Transverse colon (tissue), 4 donors: ENCODE measurements around the gene MICB. TPM values are rescaled to one million over a fixed set of nuclear protein-coding genes. Genes with fewer than 3 reads are reported as not detected.
A peak's percentile ranks its signal among the peaks of the same experiment; 100 is the strongest.

Source experiments
- DNase-seq: peaks from one replicate; pipeline ENCODE4 v3.0.0-alpha.2; 2019
- H3K27ac ChIP-seq, 4 donors: fragments of 200-600 bp; sonication (generic); 2 replicates each; pipeline ENCODE4 v1.5.1; 2016 to 2018; ENCODE audit warnings: inconsistent platforms in 4 of 4
- H3K27me3 ChIP-seq: fragments of 200-600 bp; sonication (generic); 2 replicates; pipeline ENCODE4 v1.5.1; 2017; ENCODE audit warnings: inconsistent platforms
- H3K36me3 ChIP-seq, 4 donors: fragments of 200-600 bp; sonication (generic); 2 replicates each; pipeline ENCODE4 v1.5.1; 2017 to 2019; ENCODE audit warnings: inconsistent platforms in 4 of 4
- H3K4me1 ChIP-seq, 4 donors: fragments of 200-600 bp; sonication (generic); 2 replicates each; pipeline ENCODE4 v1.5.1; 2017 to 2020; ENCODE audit warnings: inconsistent platforms in 4 of 4
- H3K4me3 ChIP-seq, 4 donors: fragments of 200-600 bp; sonication (generic); 1 replicate in 1 of 4; 2 replicates in 3 of 4; pipeline versions ENCODE4 v1.5.1 to v1.6.1; 2017 to 2019; ENCODE audit warnings: inconsistent platforms in 4 of 4
- H3K9me3 ChIP-seq, 2 donors: fragments of 200-600 bp; sonication (generic); 2 replicates each; pipeline ENCODE4 v1.5.1; 2017 to 2019; ENCODE audit warnings: inconsistent platforms in 2 of 2
- CTCF ChIP-seq, 5 experiments: fragments of 200-600 bp in 3 of 5; fragments of 450-650 bp in 2 of 5; sonication (generic) in 3 of 5; IDR thresholded peaks; 1 replicate in 2 of 5; 2 replicates in 3 of 5; pipeline ENCODE4 v1.5.1; 2016 to 2017; ENCODE audit warnings: antibody characterized with exemption in 5 of 5, inconsistent platforms in 3 of 5, mild to moderate bottlenecking in 2 of 5, moderate library complexity in 1 of 5
- EP300 ChIP-seq: sonication (generic); formaldehyde crosslinking; IDR thresholded peaks from one replicate; pipeline ENCODE4 v1.6.1; 2017; ENCODE audit warnings: antibody characterized with exemption, low read depth
- POLR2A ChIP-seq: fragments of 450-650 bp; IDR thresholded peaks from one replicate; pipeline ENCODE4 v1.6.1; 2016; ENCODE audit warnings: antibody characterized with exemption, mild to moderate bottlenecking, moderate library complexity
- POLR2AphosphoS5 ChIP-seq, 3 donors: sonication (generic); formaldehyde crosslinking; IDR thresholded peaks; one replicate each; pipeline ENCODE4 v1.6.1; 2016; ENCODE audit warnings: antibody characterized with exemption in 3 of 3
- WGBS, 2 donors: methylation state at CpG; one replicate each; pipeline ENCODE4 v1.1.5; 2018; ENCODE audit warnings: low coverage in 1 of 2; 5-methylcytosine and 5-hydroxymethylcytosine counted together
- in situ Hi-C, 4 donors: fragments of 200-750 bp; cut with MboI; loops; one replicate each; pipeline versions ENCODE4 v1.15.0 to v1.15.1; 2017; ENCODE audit warnings: low sequenced_read_pairs in 3 of 4, low pct_ligation_motif_present in 1 of 4, low pct_unique_long_range_greater_than_20kb in 1 of 4
- intact Hi-C: fragments of 100-400 bp; cut with DNase I; formaldehyde crosslinking; loops from one replicate; pipeline ENCODE4 v1.15.1; 2023; ENCODE audit warnings: low total_unique reads
- total RNA-seq, 4 donors: library from RNA; depleted of rRNA; stranded (reverse); fragments of >200 nt; gene quantifications; one replicate each; pipeline ENCODE4 v1.1.0, GENCODE V29; 2016

MICB gene
- total RNA-seq, 4 donors from 2014 or later, result 1.4 to 9.7 (median 4.0) TPM

- in situ Hi-C loops, result loop anchor here in 2 of 4 donors (10.0 kb wide), 2 partner anchors 46 to 54 kb away; partner anchors contain the start of genes MICB (in 1 of the 2) and NCR3 (in 1 of the 2)
- WGBS, 2 donors, result 8 to 9% methylated on average over 4 of the region's 4 CpGs
- peaks cover 19 to 38% (median 32%) of the 10 kb centered on the region in 4 donors for H3K4me1 ChIP-seq
- intact Hi-C loops, result no loop called here
- peaks cover 0 to 41% (median 22%) of the 10 kb centered on the region in 4 donors for H3K36me3 ChIP-seq
- peak overlapping the region; percentile 42 to 79 (median 66) for H3K4me3 ChIP-seq
- H3K27me3 ChIP-seq, result no peaks in the 10 kb centered on the region
- DNase-seq, result no peak
- TF ChIP-seq POLR2AphosphoS5 (IDR thresholded peaks at IDR 0.05) (no peak), EP300 (no peak), CTCF (IDR thresholded peaks at IDR 0.05) (no peak), POLR2A (no peak)
- peak overlapping the region; percentile 93 to 97 (median 94) for H3K27ac ChIP-seq
- H3K9me3 ChIP-seq, result no peaks in the 10 kb centered on the region
Measured at GRCh38 chr6:31540640-31541039, 42.7 kb downstream of the MICB start.

- no peaks in the 10 kb centered on the region for H3K27me3 ChIP-seq
- peaks cover 19 to 38% (median 32%) of the 10 kb centered on the region in 4 donors for H3K4me1 ChIP-seq
- H3K9me3 ChIP-seq, result no peaks in the 10 kb centered on the region
- H3K4me3 ChIP-seq, result peak overlapping the region; percentile 42 to 79 (median 66)
- 0 to 1% methylated on average over 1 to 21 of the region's 21 CpGs for WGBS, 2 donors
- peak; percentile 55 for DNase-seq
- in situ Hi-C loops (loop anchor here in 2 of 4 donors (10.0 kb wide), 2 partner anchors 46 to 54 kb away; partner anchors contain the start of genes MICB (in 1 of the 2) and NCR3 (in 1 of the 2)), intact Hi-C loops (no loop called here)
- no peak for TF ChIP-seq CTCF (IDR thresholded peaks at IDR 0.05)
- no peak for TF ChIP-seq EP300
- no peak for TF ChIP-seq POLR2AphosphoS5 (IDR thresholded peaks at IDR 0.05)
- TF ChIP-seq POLR2A, result no peak
- peaks cover 0 to 36% (median 19%) of the 10 kb centered on the region in 4 donors for H3K36me3 ChIP-seq
- peak overlapping the region; percentile 93 to 97 (median 94) for H3K27ac ChIP-seq
Measured at GRCh38 chr6:31541059-31541657, 43.2 kb downstream of the MICB start.

GRCh38 chr6:31541658-31542521 is 43.9 kb downstream of the MICB start, which contains the start of gene DDX39B:
Gene DDX39B, minus strand, starts transcription at chr6:31542003. Its CDS starts 1,471 bp downstream, at chr6:31540532.
- in situ Hi-C loops (loop anchor here in 2 of 4 donors (10.0 kb wide), 2 partner anchors 47 to 53 kb away; partner anchors contain the start of genes MICB (in 1 of the 2) and NCR3 (in 1 of the 2)), intact Hi-C loops (no loop called here)
- DNase-seq, result peak; percentile 95

More at GRCh38 chr6:31541658-31542521, 43.9 kb downstream of the MICB start, which contains the start of gene DDX39B:
- Histone ChIP-seq H3K27me3 (no peaks in the 10 kb centered on the region), H3K9me3 (no peaks in the 10 kb centered on the region), H3K27ac (peak within 1 kb of the TSS; percentile 93 to 97 (median 94)), H3K36me3 (peaks cover 0 to 29% (median 15%) of the 10 kb centered on the region in 4 donors), H3K4me1 (peaks cover 22 to 41% (median 33%) of the 10 kb centered on the region in 4 donors), H3K4me3 (peak within 1 kb of the TSS; percentile 59 to 79 (median 66))
- TF ChIP-seq POLR2A (peak; percentile 85), CTCF (IDR thresholded peaks at IDR 0.05) (no peak), POLR2AphosphoS5 (IDR thresholded peaks at IDR 0.05) (peak; percentile 86 to 94 (median 89)), EP300 (no peak)
- WGBS, 2 donors, result 0 to 1% methylated on average over 2 to 43 of the region's 43 CpGs
